Liver (tissue), 9 donors: ENCODE measurements around the gene INO80. TPM values are rescaled to one million over a fixed set of nuclear protein-coding genes. Genes with fewer than 3 reads are reported as not detected.

Experiments used
- DNase-seq: peaks from one replicate; pipeline ENCODE4 v3.0.0-alpha.2; 2017; ENCODE audit warnings: low spot score
- H3K27ac ChIP-seq, 2 donors: one replicate each; pipeline ENCODE4 v1.7.0; 2013; ENCODE audit warnings: inconsistent platforms in 2 of 2, low read length in 2 of 2, control low read depth in 1 of 2, low read depth in 1 of 2, mild to moderate bottlenecking in 1 of 2
- H3K27me3 ChIP-seq, 4 donors: one replicate each; pipeline versions ENCODE4 v1.6.1 to v1.7.0; 2013; ENCODE audit warnings: low read length in 3 of 4, inconsistent platforms in 1 of 4, mild to moderate bottlenecking in 1 of 4, moderate library complexity in 1 of 4; ENCODE audit not compliant: control insufficient read depth in 4 of 4, insufficient read depth in 4 of 4
- H3K36me3 ChIP-seq, 4 donors: one replicate each; pipeline versions ENCODE4 v1.6.1 to v1.7.0; 2013; ENCODE audit warnings: low read length in 3 of 4, mild to moderate bottlenecking in 3 of 4, low read depth in 1 of 4, moderate library complexity in 1 of 4; ENCODE audit not compliant: control insufficient read depth in 4 of 4, insufficient read depth in 3 of 4
- H3K4me1 ChIP-seq, 4 donors: one replicate each; pipeline versions ENCODE4 v1.6.1 to v1.7.0; 2013; ENCODE audit warnings: low read length in 3 of 4, mild to moderate bottlenecking in 3 of 4, moderate library complexity in 1 of 4; ENCODE audit not compliant: control insufficient read depth in 4 of 4, insufficient read depth in 4 of 4
- H3K4me3 ChIP-seq, 3 donors: one replicate each; pipeline versions ENCODE4 v1.6.1 to v1.7.0; 2013; ENCODE audit warnings: low read length in 3 of 3, control low read depth in 1 of 3, low read depth in 1 of 3, mild to moderate bottlenecking in 1 of 3
- H3K9ac ChIP-seq, 2 donors: one replicate each; pipeline ENCODE4 v1.7.0; 2013; ENCODE audit warnings: low read length in 2 of 2, mild to moderate bottlenecking in 2 of 2, moderate library complexity in 2 of 2, control low read depth in 1 of 2, low read depth in 1 of 2
- H3K9me3 ChIP-seq, 4 donors: one replicate each; pipeline versions ENCODE4 v1.6.1 to v1.7.0; 2013; ENCODE audit warnings: low read length in 3 of 4; ENCODE audit not compliant: control insufficient read depth in 4 of 4
- EGR1 ChIP-seq, 2 donors: IDR thresholded peaks; 2 replicates each; pipeline ENCODE4 v1.6.1; 2016 to 2018; ENCODE audit warnings: antibody characterized with exemption in 2 of 2, low read depth in 2 of 2
- FOXA2 ChIP-seq: IDR thresholded peaks from 2 replicates; pipeline ENCODE4 v1.6.1; 2016; ENCODE audit warnings: antibody characterized with exemption
- GABPA ChIP-seq, 2 donors: IDR thresholded peaks in 1 of 2; conservative IDR thresholded peaks in 1 of 2; 2 replicates each; pipeline ENCODE4 v1.6.1; 2016; ENCODE audit warnings: antibody characterized with exemption in 2 of 2, mild to moderate bottlenecking in 1 of 2, moderate library complexity in 1 of 2
- HNF4A ChIP-seq, 2 donors: conservative IDR thresholded peaks; 2 replicates each; pipeline ENCODE4 v1.6.1; 2016; ENCODE audit warnings: antibody characterized with exemption in 2 of 2, mild to moderate bottlenecking in 2 of 2
- RXRA ChIP-seq, 2 donors: IDR thresholded peaks; 2 replicates each; pipeline ENCODE4 v1.6.1; 2017 to 2018; ENCODE audit warnings: antibody characterized with exemption in 2 of 2, mild to moderate bottlenecking in 1 of 2
- TAF1 ChIP-seq: conservative IDR thresholded peaks from 2 replicates; pipeline ENCODE4 v1.6.1; 2016; ENCODE audit warnings: antibody characterized with exemption, mild to moderate bottlenecking
- YY1 ChIP-seq: IDR thresholded peaks from 2 replicates; pipeline ENCODE4 v1.6.1; 2016; ENCODE audit warnings: antibody characterized with exemption, mild to moderate bottlenecking
- WGBS: extraction: QIAGEN DNeasy Blood & Tissue Kit; methylation state at CpG from one replicate; pipeline ENCODE4 v1.1.7; 2013; 5-methylcytosine and 5-hydroxymethylcytosine counted together
- polyA plus RNA-seq, 2 donors: library from polyadenylated mRNA; stranded (reverse) in 1 of 2; unstranded in 1 of 2; fragments of 200-250 nt in 1 of 2; fragments of >200 nt in 1 of 2; fragmentation: Nextera tagmentation in 1 of 2; extraction: Ambion mirVana in 1 of 2; gene quantifications; one replicate each; pipeline versions ENCODE4 v1.2.1 to v1.2.3, GENCODE V29; 2013 to 2015
- total RNA-seq, 2 donors: library from RNA; depleted of rRNA; stranded (reverse); fragments of >200 nt; gene quantifications; one replicate each; pipeline ENCODE4 v1.2.3, GENCODE V29; 2014
- TF ChIP-seq, protein P1 (sequence below): IDR thresholded peaks from 2 replicates; pipeline ENCODE4 v1.6.1; 2016; ENCODE audit warnings: antibody characterized with exemption
- TF ChIP-seq, protein P2 (sequence below): IDR thresholded peaks from 2 replicates; pipeline ENCODE4 v1.6.1; 2016; ENCODE audit warnings: antibody characterized with exemption, mild to moderate bottlenecking
- TF ChIP-seq, protein P3 (sequence below): IDR thresholded peaks from 2 replicates; pipeline ENCODE4 v1.6.1; 2016; ENCODE audit warnings: antibody characterized with exemption
- TF ChIP-seq, protein P4 (sequence below): fragments of 150-350 bp; IDR thresholded peaks from 2 replicates; pipeline ENCODE4 v1.5.1; 2017; ENCODE audit warnings: improper control_type of control experiment, low read depth, low read length; ENCODE audit not compliant: missing input control
- TF ChIP-seq, protein P5 (sequence below): IDR thresholded peaks from 2 replicates; pipeline ENCODE4 v1.6.1; 2016; ENCODE audit warnings: antibody characterized with exemption
- donor health status: healthy.
- donor health status: healthy.
- donor health status: healthy.
- donor health status: healthy.
- donor health status: healthy.

INO80 gene
- total and polyA plus RNA-seq, 4 donors = 3.2 to 19.7 (median 9.4) TPM

DNA sequence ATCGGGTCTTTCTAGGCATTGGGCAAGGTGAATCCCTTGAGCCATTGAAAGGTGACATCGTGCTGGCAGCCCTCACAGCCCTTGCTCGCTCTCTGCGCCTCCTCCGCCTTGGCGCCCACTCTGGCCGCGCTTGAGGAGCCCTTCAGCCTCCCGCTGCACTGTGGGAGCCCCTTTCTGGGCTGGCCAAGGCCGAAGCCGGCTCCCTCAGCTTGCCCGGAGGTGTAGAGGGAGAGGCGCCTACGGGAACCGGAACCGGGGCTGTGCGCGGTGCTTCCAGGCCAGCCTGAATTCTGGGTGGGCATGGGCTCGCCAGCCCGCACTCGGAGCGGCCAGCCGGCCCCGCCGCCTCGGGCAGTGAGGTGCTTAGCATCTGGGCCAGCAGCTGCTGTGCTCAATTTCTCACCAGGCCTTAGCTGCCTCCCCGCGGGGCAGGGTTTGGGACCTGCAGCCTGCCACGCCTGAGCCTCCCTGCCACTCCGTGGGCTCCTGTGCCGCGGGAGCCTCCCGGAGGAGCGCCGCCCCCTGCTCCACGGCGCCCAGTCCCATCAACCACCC lies 35.4 kb upstream of the INO80 start:
- no peak overlapping the region for H3K9ac ChIP-seq
- TF ChIP-seq GABPA (IDR thresholded peaks at IDR 0.05 in 1 of 2, conservative IDR thresholded peaks at IDR 0.05 in 1 of 2) (no peak), TAF1 (no peak), YY1 (no peak), EGR1 (IDR thresholded peaks at IDR 0.05; ENCODE audit: low read depth in 2 of 2) (no peak), RXRA (IDR thresholded peaks at IDR 0.05) (no peak), HNF4A (conservative IDR thresholded peaks at IDR 0.05) (no peak), FOXA2 (no peak)
- TF ChIP-seq, protein P1, sequence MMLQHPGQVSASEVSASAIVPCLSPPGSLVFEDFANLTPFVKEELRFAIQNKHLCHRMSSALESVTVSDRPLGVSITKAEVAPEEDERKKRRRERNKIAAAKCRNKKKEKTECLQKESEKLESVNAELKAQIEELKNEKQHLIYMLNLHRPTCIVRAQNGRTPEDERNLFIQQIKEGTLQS = no peak
- TF ChIP-seq, protein P2, sequence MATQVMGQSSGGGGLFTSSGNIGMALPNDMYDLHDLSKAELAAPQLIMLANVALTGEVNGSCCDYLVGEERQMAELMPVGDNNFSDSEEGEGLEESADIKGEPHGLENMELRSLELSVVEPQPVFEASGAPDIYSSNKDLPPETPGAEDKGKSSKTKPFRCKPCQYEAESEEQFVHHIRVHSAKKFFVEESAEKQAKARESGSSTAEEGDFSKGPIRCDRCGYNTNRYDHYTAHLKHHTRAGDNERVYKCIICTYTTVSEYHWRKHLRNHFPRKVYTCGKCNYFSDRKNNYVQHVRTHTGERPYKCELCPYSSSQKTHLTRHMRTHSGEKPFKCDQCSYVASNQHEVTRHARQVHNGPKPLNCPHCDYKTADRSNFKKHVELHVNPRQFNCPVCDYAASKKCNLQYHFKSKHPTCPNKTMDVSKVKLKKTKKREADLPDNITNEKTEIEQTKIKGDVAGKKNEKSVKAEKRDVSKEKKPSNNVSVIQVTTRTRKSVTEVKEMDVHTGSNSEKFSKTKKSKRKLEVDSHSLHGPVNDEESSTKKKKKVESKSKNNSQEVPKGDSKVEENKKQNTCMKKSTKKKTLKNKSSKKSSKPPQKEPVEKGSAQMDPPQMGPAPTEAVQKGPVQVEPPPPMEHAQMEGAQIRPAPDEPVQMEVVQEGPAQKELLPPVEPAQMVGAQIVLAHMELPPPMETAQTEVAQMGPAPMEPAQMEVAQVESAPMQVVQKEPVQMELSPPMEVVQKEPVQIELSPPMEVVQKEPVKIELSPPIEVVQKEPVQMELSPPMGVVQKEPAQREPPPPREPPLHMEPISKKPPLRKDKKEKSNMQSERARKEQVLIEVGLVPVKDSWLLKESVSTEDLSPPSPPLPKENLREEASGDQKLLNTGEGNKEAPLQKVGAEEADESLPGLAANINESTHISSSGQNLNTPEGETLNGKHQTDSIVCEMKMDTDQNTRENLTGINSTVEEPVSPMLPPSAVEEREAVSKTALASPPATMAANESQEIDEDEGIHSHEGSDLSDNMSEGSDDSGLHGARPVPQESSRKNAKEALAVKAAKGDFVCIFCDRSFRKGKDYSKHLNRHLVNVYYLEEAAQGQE = no peak
- TF ChIP-seq, protein P3, sequence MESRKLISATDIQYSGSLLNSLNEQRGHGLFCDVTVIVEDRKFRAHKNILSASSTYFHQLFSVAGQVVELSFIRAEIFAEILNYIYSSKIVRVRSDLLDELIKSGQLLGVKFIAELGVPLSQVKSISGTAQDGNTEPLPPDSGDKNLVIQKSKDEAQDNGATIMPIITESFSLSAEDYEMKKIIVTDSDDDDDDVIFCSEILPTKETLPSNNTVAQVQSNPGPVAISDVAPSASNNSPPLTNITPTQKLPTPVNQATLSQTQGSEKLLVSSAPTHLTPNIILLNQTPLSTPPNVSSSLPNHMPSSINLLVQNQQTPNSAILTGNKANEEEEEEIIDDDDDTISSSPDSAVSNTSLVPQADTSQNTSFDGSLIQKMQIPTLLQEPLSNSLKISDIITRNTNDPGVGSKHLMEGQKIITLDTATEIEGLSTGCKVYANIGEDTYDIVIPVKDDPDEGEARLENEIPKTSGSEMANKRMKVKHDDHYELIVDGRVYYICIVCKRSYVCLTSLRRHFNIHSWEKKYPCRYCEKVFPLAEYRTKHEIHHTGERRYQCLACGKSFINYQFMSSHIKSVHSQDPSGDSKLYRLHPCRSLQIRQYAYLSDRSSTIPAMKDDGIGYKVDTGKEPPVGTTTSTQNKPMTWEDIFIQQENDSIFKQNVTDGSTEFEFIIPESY = no peak
- TF ChIP-seq, protein P4, sequence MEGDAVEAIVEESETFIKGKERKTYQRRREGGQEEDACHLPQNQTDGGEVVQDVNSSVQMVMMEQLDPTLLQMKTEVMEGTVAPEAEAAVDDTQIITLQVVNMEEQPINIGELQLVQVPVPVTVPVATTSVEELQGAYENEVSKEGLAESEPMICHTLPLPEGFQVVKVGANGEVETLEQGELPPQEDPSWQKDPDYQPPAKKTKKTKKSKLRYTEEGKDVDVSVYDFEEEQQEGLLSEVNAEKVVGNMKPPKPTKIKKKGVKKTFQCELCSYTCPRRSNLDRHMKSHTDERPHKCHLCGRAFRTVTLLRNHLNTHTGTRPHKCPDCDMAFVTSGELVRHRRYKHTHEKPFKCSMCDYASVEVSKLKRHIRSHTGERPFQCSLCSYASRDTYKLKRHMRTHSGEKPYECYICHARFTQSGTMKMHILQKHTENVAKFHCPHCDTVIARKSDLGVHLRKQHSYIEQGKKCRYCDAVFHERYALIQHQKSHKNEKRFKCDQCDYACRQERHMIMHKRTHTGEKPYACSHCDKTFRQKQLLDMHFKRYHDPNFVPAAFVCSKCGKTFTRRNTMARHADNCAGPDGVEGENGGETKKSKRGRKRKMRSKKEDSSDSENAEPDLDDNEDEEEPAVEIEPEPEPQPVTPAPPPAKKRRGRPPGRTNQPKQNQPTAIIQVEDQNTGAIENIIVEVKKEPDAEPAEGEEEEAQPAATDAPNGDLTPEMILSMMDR = no peak
- WGBS = 98% methylated on average over 37 of the region's 37 CpGs
- H3K4me1 ChIP-seq = peaks cover 7 to 20% (median 14%) of the 10 kb centered on the region in 4 donors
- H3K36me3 ChIP-seq = no peaks in the 10 kb centered on the region
- no peak overlapping the region for H3K27ac ChIP-seq
- H3K4me3 ChIP-seq = no peak overlapping the region
- no peak for DNase-seq
- no peaks in the 10 kb centered on the region for H3K27me3 ChIP-seq
- peaks cover 0 to 2% (median 0%) of the 10 kb centered on the region in 4 donors for H3K9me3 ChIP-seq

DNA sequence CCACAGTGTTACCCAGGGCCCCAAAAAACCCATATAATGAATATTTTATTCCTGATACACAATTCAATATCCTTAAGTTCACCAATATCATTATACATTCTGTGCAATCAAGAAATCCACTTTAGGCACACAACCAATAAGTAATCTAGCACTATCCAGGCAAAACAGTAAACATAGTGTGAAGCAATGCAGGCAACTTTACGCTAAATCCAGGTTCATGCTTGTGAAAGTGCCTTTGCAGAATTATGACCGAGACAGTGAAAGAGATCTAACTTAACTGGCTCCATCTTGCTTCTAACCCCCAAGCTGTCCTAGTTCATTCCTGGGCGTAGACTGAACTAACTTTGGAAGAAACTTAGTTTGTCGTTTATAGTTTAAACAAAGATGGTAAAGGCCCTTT lies 34.2 kb upstream of the INO80 start:
- Histone ChIP-seq H3K4me1 (peaks cover 9 to 20% (median 15%) of the 10 kb centered on the region in 4 donors), H3K4me3 (no peak overlapping the region), H3K9ac (no peak overlapping the region), H3K27ac (no peak overlapping the region), H3K9me3 (peaks cover 0 to 2% (median 0%) of the 10 kb centered on the region in 4 donors), H3K36me3 (no peaks in the 10 kb centered on the region), H3K27me3 (no peaks in the 10 kb centered on the region)
- DNase-seq = no peak
- TF ChIP-seq HNF4A (conservative IDR thresholded peaks at IDR 0.05) = peak in 1 of 2 donors; percentile 23
- TF ChIP-seq, protein P5, sequence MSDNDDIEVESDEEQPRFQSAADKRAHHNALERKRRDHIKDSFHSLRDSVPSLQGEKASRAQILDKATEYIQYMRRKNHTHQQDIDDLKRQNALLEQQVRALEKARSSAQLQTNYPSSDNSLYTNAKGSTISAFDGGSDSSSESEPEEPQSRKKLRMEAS = no peak
- TF ChIP-seq RXRA (IDR thresholded peaks at IDR 0.05) = peak; percentile 3 to 20
- WGBS = 51% methylated on average over 4 of the region's 4 CpGs
